Measurements from ENCODE around the gene RAD9A. TPM values are rescaled to one million over a fixed set of nuclear protein-coding genes. Genes with fewer than 3 reads are reported as not detected.
A peak's percentile ranks its signal among the peaks of the same experiment; 100 is the strongest.

The RAD9A gene
- polyA plus RNA-seq, 1 of the 3 experiments (the other 2 are of a cell fraction) = 22.3 TPM

- no peaks in the 10 kb centered on the region for H3K9me3 ChIP-seq
- no peak for TF ChIP-seq NRF1 (IDR thresholded peaks at IDR 0.05; ENCODE audit: low read depth, low read length)
- no peak for TF ChIP-seq SIN3A (IDR thresholded peaks at IDR 0.05; ENCODE audit: borderline replicate concordance, low read depth, low read length)
- TF ChIP-seq MAX (IDR thresholded peaks at IDR 0.05; ENCODE audit: low read depth) = no peak
- TF ChIP-seq MEF2A (IDR thresholded peaks at IDR 0.05; ENCODE audit: borderline replicate concordance, low read depth) = no peak
- H2AFZ ChIP-seq (ENCODE audit: low read depth) = no peak overlapping the region
- H4K20me1 ChIP-seq (ENCODE audit: insufficient read depth) = no peaks in the 10 kb centered on the region
- H3K27ac ChIP-seq (ENCODE audit: low read depth in 2 of 2, low read length in 1 of 2) = no peak overlapping the region
- H3F3A ChIP-seq (replicated peaks; ENCODE audit: insufficient read depth) = peaks cover 20% of the 10 kb centered on the region
- H3K9ac ChIP-seq = no peak overlapping the region
- H3K4me1 ChIP-seq (ENCODE audit: control insufficient read depth in 1 of 2, insufficient read depth in 2 of 2, low read depth in 1 of 2, low read length in 1 of 2) = peaks cover 12 to 17% of the 10 kb centered on the region in 2 experiments; a peak in 3 of 4 replicates
- POLR2A ChIA-PET = interaction anchor here (0.6 kb wide), 1 partner anchor 659 kb away, joined by 3 read pairs; the partner anchor contains the start of gene SPTBN2
- WGBS (ENCODE audit: low lambda C conversion rate) = 87% methylated on average over 6 of the region's 6 CpGs
- no peak for DNase-seq
- CTCF ChIA-PET = interaction anchor here (1.1 to 19.7 kb wide), 5 partner anchors 14 to 126 kb away, joined by 4 to 955 read pairs (median 9); partner anchors contain the start of genes GRK2, POLD4 and PPP1CA
- no peaks in the 10 kb centered on the region for H3K36me3 ChIP-seq (replicated peaks in 1 of 2; ENCODE audit: control insufficient read depth in 1 of 2, insufficient read depth in 2 of 2, low read length in 1 of 2)
- no peak overlapping the region for H3K4me2 ChIP-seq
- no peaks in the 10 kb centered on the region for H3K9me2 ChIP-seq
- H3K27me3 ChIP-seq (ENCODE audit: insufficient read depth) = no peaks in the 10 kb centered on the region
- peaks cover 21% of the 10 kb centered on the region for H3K79me2 ChIP-seq (ENCODE audit: insufficient read depth)
- H3K4me3 ChIP-seq (ENCODE audit: low read depth in 2 of 2, low read length in 1 of 2) = no peak overlapping the region
Measured at GRCh38 chr11:67387518-67387917, 4.3 kb upstream of the RAD9A start.

- Histone ChIP-seq H3K9ac (no peak overlapping the region), H3K4me1 (ENCODE audit: control insufficient read depth in 1 of 2, insufficient read depth in 2 of 2, low read depth in 1 of 2, low read length in 1 of 2) (peaks cover 10 to 20% of the 10 kb centered on the region in 2 experiments; a peak in 3 of 4 replicates), H4K20me1 (ENCODE audit: insufficient read depth) (no peaks in the 10 kb centered on the region), H3K36me3 (replicated peaks in 1 of 2; ENCODE audit: control insufficient read depth in 1 of 2, insufficient read depth in 2 of 2, low read length in 1 of 2) (no peaks in the 10 kb centered on the region), H3K9me3 (no peaks in the 10 kb centered on the region), H3K27ac (ENCODE audit: low read depth in 2 of 2, low read length in 1 of 2) (no peak overlapping the region), H3K4me3 (ENCODE audit: low read depth in 2 of 2, low read length in 1 of 2) (no peak overlapping the region), H2AFZ (ENCODE audit: low read depth) (no peak overlapping the region), H3K9me2 (no peaks in the 10 kb centered on the region), H3K4me2 (no peak overlapping the region), H3K27me3 (ENCODE audit: insufficient read depth) (no peaks in the 10 kb centered on the region), H3K79me2 (ENCODE audit: insufficient read depth) (peaks cover 23% of the 10 kb centered on the region), H3F3A (replicated peaks; ENCODE audit: insufficient read depth) (peaks cover 17% of the 10 kb centered on the region)
- TF ChIP-seq MXI1 (IDR thresholded peaks at IDR 0.05; ENCODE audit: low read depth, low read length) = no peak
- TF ChIP-seq RAD21 (IDR thresholded peaks at IDR 0.05; ENCODE audit: low read length) = peak; percentile 69
- peak; percentile 63 for TF ChIP-seq CTCF (IDR thresholded peaks at IDR 0.05)
- peak; percentile 54 for TF ChIP-seq SMC3 (IDR thresholded peaks at IDR 0.05; ENCODE audit: low read depth, low read length)
- POLR2A ChIA-PET = no interaction called here
- CTCF ChIA-PET = interaction anchor here (0.5 to 2.4 kb wide), 17 partner anchors 8 to 1510 kb away, joined by 3 to 23 read pairs (median 4); partner anchors contain the start of genes CTSW and TMEM134
- DNase-seq = peak; percentile 75
- 78% methylated on average over 6 of the region's 6 CpGs for WGBS (ENCODE audit: low lambda C conversion rate)
Measured at GRCh38 chr11:67389477-67389876, 2.3 kb upstream of the RAD9A start.

- Histone ChIP-seq H3K4me2 (peak overlapping the region; percentile 99), H3K27me3 (ENCODE audit: insufficient read depth) (no peaks in the 10 kb centered on the region), H3K36me3 (replicated peaks in 1 of 2; ENCODE audit: control insufficient read depth in 1 of 2, insufficient read depth in 2 of 2, low read length in 1 of 2) (no peaks in the 10 kb centered on the region), H3F3A (replicated peaks; ENCODE audit: insufficient read depth) (peaks cover 14% of the 10 kb centered on the region), H3K4me3 (ENCODE audit: low read depth in 2 of 2, low read length in 1 of 2) (peak overlapping the region; percentile 76 to 98), H4K20me1 (ENCODE audit: insufficient read depth) (no peaks in the 10 kb centered on the region), H3K9ac (peak overlapping the region; percentile 97), H3K9me3 (no peaks in the 10 kb centered on the region), H2AFZ (ENCODE audit: low read depth) (peak overlapping the region; percentile 92; the same call in 1 of the 2 replicates), H3K27ac (ENCODE audit: low read depth in 2 of 2, low read length in 1 of 2) (peak overlapping the region; percentile 80 to 82), H3K4me1 (ENCODE audit: control insufficient read depth in 1 of 2, insufficient read depth in 2 of 2, low read depth in 1 of 2, low read length in 1 of 2) (peaks cover 0 to 13% of the 10 kb centered on the region in 2 experiments; a peak in 1 of 4 replicates), H3K9me2 (no peaks in the 10 kb centered on the region), H3K79me2 (ENCODE audit: insufficient read depth) (peaks cover 23% of the 10 kb centered on the region)
- WGBS (ENCODE audit: low lambda C conversion rate) = 18% methylated on average over 15 of the region's 15 CpGs
- ChIA-PET CTCF (interaction anchor here (1.0 to 2.7 kb wide), 11 partner anchors 9 to 224 kb away, joined by 3 to 53 read pairs (median 6); partner anchors contain the start of genes CLCF1 and PPP1CA), POLR2A (interaction anchor here (0.6 to 2.6 kb wide), 6 partner anchors 10 to 129 kb away, joined by 3 to 32 read pairs (median 4); partner anchors contain the start of genes PITPNM1, POLD4 and PPP1CA)
- DNase-seq = no peak
- TF ChIP-seq EP300 (IDR thresholded peaks at IDR 0.05; ENCODE audit: borderline replicate concordance in 1 of 2, low read depth in 1 of 2, low read length in 1 of 2) = no peak
- no peak for TF ChIP-seq FOXM1 (IDR thresholded peaks at IDR 0.05; ENCODE audit: low read depth)
- TF ChIP-seq MAX (IDR thresholded peaks at IDR 0.05; ENCODE audit: low read depth) = no peak
- TF ChIP-seq GATA2 (CRISPR knock-in tag; IDR thresholded peaks at IDR 0.05) = no peak
- TF ChIP-seq NRF1 (IDR thresholded peaks at IDR 0.05; ENCODE audit: low read depth, low read length) = no peak
- no peak for TF ChIP-seq SIN3A (IDR thresholded peaks at IDR 0.05; ENCODE audit: borderline replicate concordance, low read depth, low read length)
- TF ChIP-seq RXRA (IDR thresholded peaks at IDR 0.05; ENCODE audit: borderline replicate concordance, low read depth) = no peak
- TF ChIP-seq USF1 (IDR thresholded peaks at IDR 0.05; ENCODE audit: borderline replicate concordance, low read depth) = no peak
- no peak for TF ChIP-seq POLR2AphosphoS5 (IDR thresholded peaks at IDR 0.05; ENCODE audit: low read depth, low read length)
- TF ChIP-seq RCOR1 (IDR thresholded peaks at IDR 0.05; ENCODE audit: low read length) = no peak
Measured at GRCh38 chr11:67390947-67391303, 861 bp upstream of the RAD9A start.
